ENCODE results near the gene GNPDA1. TPM values are rescaled to one million over a fixed set of nuclear protein-coding genes. Genes with fewer than 3 reads are reported as not detected.

GNPDA1 gene
- total RNA-seq, 1 experiment from 2014 or later, result 36.1 TPM

DNA sequence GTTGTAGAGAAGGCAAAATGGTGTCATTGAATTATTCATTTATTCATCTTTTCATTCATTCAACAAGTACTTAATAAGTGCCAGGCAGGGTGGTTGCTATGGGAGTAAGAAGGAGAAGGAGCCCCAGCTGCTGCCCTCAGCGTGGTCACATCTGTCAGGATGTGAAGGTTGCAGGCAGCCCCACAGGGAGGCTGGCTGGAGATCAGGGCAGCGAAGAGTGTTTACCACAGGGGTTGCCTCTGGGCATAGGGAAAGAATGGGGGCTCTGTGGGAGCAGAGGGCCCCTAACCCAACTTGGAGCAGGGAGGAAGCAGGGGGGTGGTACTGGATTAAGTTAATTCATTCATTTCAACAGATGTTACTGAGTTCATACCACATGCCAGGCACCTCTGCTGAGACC is 60.8 kb downstream of the GNPDA1 start:
- H3K36me3 Mint-ChIP-seq (ENCODE audit: insufficient read depth, unreplicated experiment), result no peaks in the 10 kb centered on the region
- TF ChIP-seq, protein P1, sequence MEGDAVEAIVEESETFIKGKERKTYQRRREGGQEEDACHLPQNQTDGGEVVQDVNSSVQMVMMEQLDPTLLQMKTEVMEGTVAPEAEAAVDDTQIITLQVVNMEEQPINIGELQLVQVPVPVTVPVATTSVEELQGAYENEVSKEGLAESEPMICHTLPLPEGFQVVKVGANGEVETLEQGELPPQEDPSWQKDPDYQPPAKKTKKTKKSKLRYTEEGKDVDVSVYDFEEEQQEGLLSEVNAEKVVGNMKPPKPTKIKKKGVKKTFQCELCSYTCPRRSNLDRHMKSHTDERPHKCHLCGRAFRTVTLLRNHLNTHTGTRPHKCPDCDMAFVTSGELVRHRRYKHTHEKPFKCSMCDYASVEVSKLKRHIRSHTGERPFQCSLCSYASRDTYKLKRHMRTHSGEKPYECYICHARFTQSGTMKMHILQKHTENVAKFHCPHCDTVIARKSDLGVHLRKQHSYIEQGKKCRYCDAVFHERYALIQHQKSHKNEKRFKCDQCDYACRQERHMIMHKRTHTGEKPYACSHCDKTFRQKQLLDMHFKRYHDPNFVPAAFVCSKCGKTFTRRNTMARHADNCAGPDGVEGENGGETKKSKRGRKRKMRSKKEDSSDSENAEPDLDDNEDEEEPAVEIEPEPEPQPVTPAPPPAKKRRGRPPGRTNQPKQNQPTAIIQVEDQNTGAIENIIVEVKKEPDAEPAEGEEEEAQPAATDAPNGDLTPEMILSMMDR (IDR thresholded peaks at IDR 0.05; ENCODE audit: unreplicated experiment), result no peak
- CTCF ChIA-PET, result interaction anchor here (1.6 to 19.4 kb wide), 3 partner anchors 7 to 67 kb away, joined by 5 to 519 read pairs (median 155); partner anchors contain the start of genes PCDH1 and PCDH12

DNA sequence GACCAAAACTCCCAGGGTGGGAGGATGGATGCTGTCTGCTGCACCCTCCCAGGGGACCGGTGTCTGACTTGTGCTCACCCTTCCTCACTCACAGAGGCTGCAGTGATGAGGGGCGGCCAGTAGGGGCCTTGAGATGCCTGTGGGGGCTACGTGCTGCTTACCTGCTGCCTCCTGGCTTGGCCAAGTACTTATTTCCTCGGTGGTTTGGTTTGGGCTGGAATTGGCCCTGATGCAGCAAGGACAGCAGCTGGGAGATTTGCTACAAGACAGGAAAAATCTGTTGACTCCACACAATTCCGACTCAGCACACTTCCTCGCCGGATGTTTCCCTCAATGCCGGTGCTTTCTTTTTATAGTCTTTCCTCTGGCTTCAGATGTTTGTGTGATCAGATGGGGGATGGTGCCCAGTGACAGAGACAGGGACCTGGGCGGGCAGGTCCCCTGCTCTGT is 61.5 kb downstream of the GNPDA1 start:
- Mint-ChIP-seq H3K4me1 (ENCODE audit: insufficient read depth, unreplicated experiment) (no peaks in the 10 kb centered on the region), H3K27ac (ENCODE audit: low read depth, unreplicated experiment) (no peak overlapping the region), H3K36me3 (ENCODE audit: insufficient read depth, unreplicated experiment) (no peaks in the 10 kb centered on the region), H3K4me3 (ENCODE audit: unreplicated experiment) (no peak overlapping the region), H3K9me3 (ENCODE audit: unreplicated experiment) (no peaks in the 10 kb centered on the region), H3K27me3 (ENCODE audit: insufficient read depth, unreplicated experiment) (no peaks in the 10 kb centered on the region)
- BruUV-seq (replicated peaks), result no TSS peak
- CTCF ChIA-PET, result interaction anchor here (0.6 to 19.4 kb wide), 4 partner anchors 7 to 140 kb away, joined by 3 to 519 read pairs (median 80); partner anchors contain the start of genes PCDH1 and PCDH12
- no peak for DNase-seq (ENCODE audit: unreplicated experiment)
- intact Hi-C loops (cut with micrococcal nuclease), result no loop called here
- TF ChIP-seq, protein P1 (IDR thresholded peaks at IDR 0.05; ENCODE audit: unreplicated experiment), result peak; percentile 26
- POLR2A ChIA-PET, result no interaction called here

More for the DNA sequence above, 60.8 kb downstream of the GNPDA1 start:
- DNase-seq (ENCODE audit: unreplicated experiment), result no peak
- H3K27me3 Mint-ChIP-seq (ENCODE audit: insufficient read depth, unreplicated experiment), result no peaks in the 10 kb centered on the region
- POLR2A ChIA-PET, result interaction anchor here (1.6 kb wide), 1 partner anchor 9 kb away, joined by 6 read pairs; no protein-coding TSS in a partner anchor
- no peak overlapping the region for H3K27ac Mint-ChIP-seq (ENCODE audit: low read depth, unreplicated experiment)
- BruUV-seq (replicated peaks), result no TSS peak
- H3K4me3 Mint-ChIP-seq (ENCODE audit: unreplicated experiment), result no peak overlapping the region
- H3K4me1 Mint-ChIP-seq (ENCODE audit: insufficient read depth, unreplicated experiment), result no peaks in the 10 kb centered on the region
- intact Hi-C loops (cut with micrococcal nuclease), result no loop called here
- no peaks in the 10 kb centered on the region for H3K9me3 Mint-ChIP-seq (ENCODE audit: unreplicated experiment)

Other genes with a start within 250 kb of the GNPDA1 start
- 9.9 and 15.7 TPM in 2 replicates for gene PCDH1, start 134.6 kb downstream of the GNPDA1 start, total RNA-seq (2022)
- 88.1 and 91.3 TPM in 2 replicates for gene DELE1, start 89.2 kb downstream of the GNPDA1 start, total RNA-seq (2022)
- gene PCDH12, start 54.8 kb downstream of the GNPDA1 start, total RNA-seq (2022), result 0.07 TPM in 1 of 2 replicates, not detected in the other
- 78.0 and 81.3 TPM in 2 replicates for gene RNF14, start 43.9 kb downstream of the GNPDA1 start, total RNA-seq (2022)
- 50.8 and 61.6 TPM in 2 replicates for gene NDFIP1, start 95.8 kb upstream of the GNPDA1 start, total RNA-seq (2022)

All from MCF 10A (cell line).